Uterus (tissue), 4 donors: ENCODE measurements around the gene TTLL6. TPM values are rescaled to one million over a fixed set of nuclear protein-coding genes. Genes with fewer than 3 reads are reported as not detected.

Source experiments
- DNase-seq, 2 donors: peaks; one replicate each; pipeline ENCODE4 v3.0.0-alpha.2; 2019 to 2020
- H3K27ac ChIP-seq, 2 donors: fragments of 200-600 bp; sonication (generic); 1 replicate in 1 of 2; 2 replicates in 1 of 2; pipeline ENCODE4 v1.5.1; 2016 to 2018
- H3K27me3 ChIP-seq, 2 donors: fragments of 200-600 bp; sonication (generic); one replicate each; pipeline ENCODE4 v1.5.1; 2018 to 2019; ENCODE audit warnings: control low read depth in 1 of 2
- H3K36me3 ChIP-seq, 2 donors: fragments of 200-600 bp; sonication (generic); one replicate each; pipeline ENCODE4 v1.5.1; 2019; ENCODE audit warnings: control low read depth in 1 of 2
- H3K4me1 ChIP-seq, 2 donors: fragments of 200-600 bp; sonication (generic); one replicate each; pipeline ENCODE4 v1.5.1; 2018 to 2019; ENCODE audit warnings: control low read depth in 1 of 2
- H3K4me3 ChIP-seq, 2 donors: fragments of 200-600 bp; sonication (generic); 1 replicate in 1 of 2; 2 replicates in 1 of 2; pipeline ENCODE4 v1.5.1; 2018 to 2019; ENCODE audit warnings: mild to moderate bottlenecking in 1 of 2
- H3K9me3 ChIP-seq, 2 donors: fragments of 200-600 bp; sonication (generic); one replicate each; pipeline ENCODE4 v1.5.1; 2019; ENCODE audit warnings: control low read depth in 1 of 2
- POLR2A ChIP-seq, 2 donors: fragments of 450-650 bp; IDR thresholded peaks; one replicate each; pipeline ENCODE4 v1.6.1; 2016; ENCODE audit warnings: antibody characterized with exemption in 2 of 2, mild to moderate bottlenecking in 1 of 2, moderate library complexity in 1 of 2
- intact Hi-C: fragments of 100-400 bp; cut with DNase I; formaldehyde crosslinking; loops from one replicate; pipeline ENCODE4 v1.15.1; 2023; ENCODE audit warnings: low total_unique reads
- total RNA-seq, 4 donors: library from RNA; depleted of rRNA in 3 of 4; stranded (reverse); fragments of >200 nt in 3 of 4; gene quantifications; one replicate each; pipeline versions ENCODE4 v1.1.0 to v1.2.4, GENCODE V29; 2014 to 2023
- TF ChIP-seq, protein P1 (sequence below), 4 experiments: fragments of 200-600 bp in 2 of 4; fragments of 450-650 bp in 2 of 4; sonication (generic) in 2 of 4; IDR thresholded peaks; one replicate each; pipeline ENCODE4 v1.5.1; 2016 to 2019; ENCODE audit warnings: antibody characterized with exemption in 4 of 4, mild to moderate bottlenecking in 2 of 4, moderate library complexity in 1 of 4
- donor health status: DM: yes; HTN: yes; CAD: no.

Gene TTLL6
- total RNA-seq, 4 donors from 2014 or later = 0.41 to 0.91 TPM; not detected in 2

DNA sequence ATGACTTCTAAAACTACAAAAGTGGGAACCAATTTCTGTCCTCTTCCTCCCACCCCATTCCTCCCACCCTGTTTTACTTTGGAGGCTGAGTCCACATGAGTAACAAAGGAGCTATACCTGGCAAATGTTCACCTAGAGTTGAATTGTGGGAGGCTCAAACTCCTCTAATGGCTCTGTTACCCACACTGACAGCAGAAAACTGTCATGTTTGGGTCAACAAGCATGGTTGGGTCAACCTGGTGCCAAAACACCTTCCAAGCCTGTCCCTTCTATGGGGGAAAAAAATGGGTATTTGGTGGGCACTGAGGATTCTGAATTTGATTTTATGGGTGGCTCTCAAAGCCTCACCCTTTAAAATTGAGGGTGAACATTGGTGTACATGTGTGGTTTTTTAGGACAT lies 76.5 kb downstream of the TTLL6 start:
- Histone ChIP-seq H3K36me3 (no peaks in the 10 kb centered on the region), H3K27me3 (peaks cover 15 to 67% of the 10 kb centered on the region in 2 donors), H3K4me3 (no peak overlapping the region), H3K9me3 (no peaks in the 10 kb centered on the region), H3K4me1 (no peaks in the 10 kb centered on the region), H3K27ac (no peak overlapping the region)
- TF ChIP-seq, protein P1, sequence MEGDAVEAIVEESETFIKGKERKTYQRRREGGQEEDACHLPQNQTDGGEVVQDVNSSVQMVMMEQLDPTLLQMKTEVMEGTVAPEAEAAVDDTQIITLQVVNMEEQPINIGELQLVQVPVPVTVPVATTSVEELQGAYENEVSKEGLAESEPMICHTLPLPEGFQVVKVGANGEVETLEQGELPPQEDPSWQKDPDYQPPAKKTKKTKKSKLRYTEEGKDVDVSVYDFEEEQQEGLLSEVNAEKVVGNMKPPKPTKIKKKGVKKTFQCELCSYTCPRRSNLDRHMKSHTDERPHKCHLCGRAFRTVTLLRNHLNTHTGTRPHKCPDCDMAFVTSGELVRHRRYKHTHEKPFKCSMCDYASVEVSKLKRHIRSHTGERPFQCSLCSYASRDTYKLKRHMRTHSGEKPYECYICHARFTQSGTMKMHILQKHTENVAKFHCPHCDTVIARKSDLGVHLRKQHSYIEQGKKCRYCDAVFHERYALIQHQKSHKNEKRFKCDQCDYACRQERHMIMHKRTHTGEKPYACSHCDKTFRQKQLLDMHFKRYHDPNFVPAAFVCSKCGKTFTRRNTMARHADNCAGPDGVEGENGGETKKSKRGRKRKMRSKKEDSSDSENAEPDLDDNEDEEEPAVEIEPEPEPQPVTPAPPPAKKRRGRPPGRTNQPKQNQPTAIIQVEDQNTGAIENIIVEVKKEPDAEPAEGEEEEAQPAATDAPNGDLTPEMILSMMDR (IDR thresholded peaks at IDR 0.05) = no peak
- intact Hi-C loops = no loop called here
- DNase-seq = no peak

DNA sequence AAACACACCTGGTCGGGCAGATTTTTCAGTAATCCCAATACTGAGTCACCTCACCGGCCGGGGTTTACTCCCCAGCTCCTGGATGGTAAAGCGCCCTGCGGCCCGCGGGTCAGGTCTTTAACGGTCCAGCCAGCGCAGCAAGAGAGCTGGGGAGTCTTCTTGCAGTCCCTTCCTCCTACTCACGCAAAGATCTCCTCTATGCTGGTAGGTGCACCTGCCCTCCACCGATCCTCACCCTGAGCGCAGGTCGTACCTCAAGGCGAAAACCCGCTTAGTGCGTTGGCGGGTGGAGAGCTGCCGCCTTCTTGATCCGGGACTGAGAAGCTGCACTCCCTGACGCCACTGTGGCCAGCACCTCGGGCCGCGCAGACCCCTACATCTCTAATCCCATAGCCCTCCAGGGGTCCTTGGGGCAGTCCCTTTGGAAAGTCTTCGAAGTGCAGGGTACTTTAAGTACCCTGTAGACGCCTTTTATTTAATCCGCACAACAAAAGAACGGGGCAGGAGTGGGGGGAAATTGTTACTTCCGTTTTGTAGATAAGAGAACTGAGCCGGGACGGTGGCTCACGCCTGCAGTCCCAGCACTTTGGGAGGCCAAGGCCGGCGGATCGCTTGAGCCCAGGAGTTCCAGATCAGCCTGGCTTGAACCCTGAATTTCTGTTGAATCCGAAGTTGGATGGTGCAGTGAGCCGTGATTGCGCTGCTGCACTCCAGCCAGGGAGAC lies 78.1 kb downstream of the TTLL6 start:
- Histone ChIP-seq H3K36me3 (no peaks in the 10 kb centered on the region), H3K27me3 (peaks cover 10 to 67% of the 10 kb centered on the region in 2 donors), H3K27ac (no peak overlapping the region), H3K4me1 (no peaks in the 10 kb centered on the region), H3K4me3 (no peak overlapping the region), H3K9me3 (no peaks in the 10 kb centered on the region)
- no peak for TF ChIP-seq POLR2A (IDR thresholded peaks at IDR 0.05)
- TF ChIP-seq, protein P1 (IDR thresholded peaks at IDR 0.05) = no peak
- DNase-seq = no peak
- intact Hi-C loops = no loop called here

DNA sequence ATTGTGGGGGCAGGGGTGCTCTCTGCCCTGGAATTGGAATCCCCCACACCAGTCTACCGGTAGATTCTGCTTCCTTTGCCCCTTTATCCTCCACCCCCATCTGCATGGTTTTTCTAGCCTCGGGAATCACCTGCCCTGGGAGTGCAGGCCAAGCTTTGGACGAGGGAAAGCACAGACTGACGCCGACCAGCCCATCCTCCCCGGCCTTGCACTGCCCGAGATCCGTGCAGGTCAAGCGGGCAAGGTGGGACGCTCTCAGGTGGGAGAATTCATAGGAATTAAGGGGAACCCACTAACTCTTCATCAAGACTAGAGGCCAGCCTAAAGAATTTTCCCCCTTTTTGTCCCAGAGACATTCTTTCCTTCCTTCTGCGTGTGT lies 78.6 kb downstream of the TTLL6 start:
- Histone ChIP-seq H3K36me3 (no peaks in the 10 kb centered on the region), H3K4me1 (no peaks in the 10 kb centered on the region), H3K27me3 (peaks cover 10 to 73% of the 10 kb centered on the region in 2 donors), H3K9me3 (no peaks in the 10 kb centered on the region), H3K4me3 (no peak overlapping the region), H3K27ac (no peak overlapping the region)
- intact Hi-C loops = no loop called here
- DNase-seq = no peak
- TF ChIP-seq, protein P1 (IDR thresholded peaks at IDR 0.05) = no peak
- TF ChIP-seq POLR2A (IDR thresholded peaks at IDR 0.05) = no peak

DNA sequence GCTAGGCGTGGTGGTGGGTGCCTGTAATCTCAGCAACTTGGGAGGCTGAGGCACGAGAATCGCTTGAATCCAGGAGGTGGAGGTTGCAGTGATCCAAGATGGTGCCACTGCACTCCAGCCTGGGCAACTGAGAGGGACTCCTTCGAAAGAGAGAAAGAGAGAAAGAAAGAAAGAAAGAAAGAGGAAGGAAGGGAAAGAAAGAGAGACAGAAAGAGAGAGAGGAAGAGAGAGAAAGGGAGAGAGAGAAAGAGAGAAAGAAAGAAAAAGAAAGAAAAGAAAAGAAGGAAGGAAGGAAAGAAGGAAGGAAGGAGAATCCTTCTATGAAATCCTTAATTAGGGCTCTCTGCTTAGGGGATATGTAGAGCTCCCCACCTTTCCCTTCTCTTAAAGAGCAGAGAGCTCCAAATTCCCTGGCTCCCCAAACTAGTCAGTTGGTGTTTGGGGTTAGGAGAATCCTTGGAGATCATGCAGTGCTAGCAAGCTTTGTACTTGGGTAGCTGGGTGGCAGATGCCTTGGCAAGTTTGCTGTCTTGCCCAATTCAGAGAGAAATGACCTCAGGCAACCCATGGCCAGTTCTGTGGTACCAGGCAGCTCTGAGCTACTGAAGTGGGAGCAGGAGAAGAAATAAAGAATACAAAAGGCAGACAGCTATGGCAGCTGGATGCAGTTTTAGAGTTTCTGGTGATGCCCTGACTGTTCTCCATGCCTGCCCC lies 79.5 kb downstream of the TTLL6 start:
- Histone ChIP-seq H3K36me3 (no peaks in the 10 kb centered on the region), H3K27ac (no peak overlapping the region), H3K4me3 (no peak overlapping the region), H3K9me3 (no peaks in the 10 kb centered on the region), H3K4me1 (no peaks in the 10 kb centered on the region), H3K27me3 (peaks cover 13 to 80% of the 10 kb centered on the region in 2 donors)
- intact Hi-C loops = no loop called here
- DNase-seq = no peak
- TF ChIP-seq POLR2A (IDR thresholded peaks at IDR 0.05) = no peak
- TF ChIP-seq, protein P1 (IDR thresholded peaks at IDR 0.05) = no peak

DNA sequence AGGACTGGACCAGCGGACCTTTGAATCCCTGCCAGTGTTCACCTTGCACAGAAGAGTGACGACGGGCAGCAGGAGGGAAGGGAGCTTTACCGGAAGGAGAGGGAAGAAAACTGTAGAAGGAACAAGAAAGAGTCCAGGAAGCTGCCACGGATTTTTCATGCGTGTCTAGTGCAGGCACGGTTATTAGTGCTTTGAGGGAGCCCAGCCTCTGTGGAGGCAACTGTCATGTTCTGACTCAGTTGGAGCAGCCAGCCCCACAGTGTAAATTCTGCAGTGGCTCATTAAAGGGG lies 82.0 kb downstream of the TTLL6 start:
- Histone ChIP-seq H3K36me3 (no peaks in the 10 kb centered on the region), H3K27ac (no peak overlapping the region), H3K4me3 (no peak overlapping the region), H3K9me3 (no peaks in the 10 kb centered on the region), H3K4me1 (no peaks in the 10 kb centered on the region), H3K27me3 (peaks cover 3 to 73% of the 10 kb centered on the region in 2 donors)
- DNase-seq = no peak
- no peak for TF ChIP-seq POLR2A (IDR thresholded peaks at IDR 0.05)
- TF ChIP-seq, protein P1 (IDR thresholded peaks at IDR 0.05) = no peak
- intact Hi-C loops = no loop called here
